ENCODE measurements around the gene MEGF6.
"Not testable (repeated sequence)": the region's sequence is repeated elsewhere in the genome, so short reads cannot be mapped to it uniquely, and the experiment has no call there.

The MEGF6 gene

GRCh38 chr1:3573500-3573899 lies 37.8 kb downstream of the MEGF6 start:
- DNase-seq (ENCODE audit: low spot score): no peak

GRCh38 chr1:3572638-3573037 lies 38.7 kb downstream of the MEGF6 start:
- not testable (repeated sequence) for DNase-seq (ENCODE audit: low spot score)

GRCh38 chr1:3571263-3571662 lies 40.0 kb downstream of the MEGF6 start:
- DNase-seq (ENCODE audit: low spot score): no peak

GRCh38 chr1:3570066-3570986 lies 41.0 kb downstream of the MEGF6 start:
- DNase-seq (ENCODE audit: low spot score): no peak

GRCh38 chr1:3569436-3569835 lies 41.9 kb downstream of the MEGF6 start:
- DNase-seq (ENCODE audit: low spot score): no peak

- no peak for DNase-seq (ENCODE audit: low spot score)
Measured at GRCh38 chr1:3568815-3569435, 42.4 kb downstream of the MEGF6 start.

GRCh38 chr1:3566951-3567804 lies 44.1 kb downstream of the MEGF6 start:
- no peak for DNase-seq (ENCODE audit: low spot score)

GRCh38 chr1:3566003-3566885 lies 45.1 kb downstream of the MEGF6 start:
- no peak for DNase-seq (ENCODE audit: low spot score)

- DNase-seq (ENCODE audit: low spot score): peak; percentile 11
Measured at GRCh38 chr1:3564921-3565831, 46.1 kb downstream of the MEGF6 start.

GRCh38 chr1:3563610-3564009 lies 47.7 kb downstream of the MEGF6 start:
- no peak for DNase-seq (ENCODE audit: low spot score)

GRCh38 chr1:3563125-3563524 lies 48.2 kb downstream of the MEGF6 start:
- DNase-seq (ENCODE audit: low spot score): no peak

- no peak for DNase-seq (ENCODE audit: low spot score)
Measured at GRCh38 chr1:3562712-3563111, 48.6 kb downstream of the MEGF6 start.

GRCh38 chr1:3561702-3562101 lies 49.6 kb downstream of the MEGF6 start:
- no peak for DNase-seq (ENCODE audit: low spot score)

GRCh38 chr1:3560981-3561380 lies 50.3 kb downstream of the MEGF6 start:
- DNase-seq (ENCODE audit: low spot score): no peak

- no peak for DNase-seq (ENCODE audit: low spot score)
Measured at GRCh38 chr1:3560251-3560871, 50.9 kb downstream of the MEGF6 start.

GRCh38 chr1:3558036-3558726 lies 53.1 kb downstream of the MEGF6 start:
- DNase-seq (ENCODE audit: low spot score): no peak

GRCh38 chr1:3557366-3557765 lies 53.9 kb downstream of the MEGF6 start:
- no peak for DNase-seq (ENCODE audit: low spot score)

- DNase-seq (ENCODE audit: low spot score): no peak
Measured at GRCh38 chr1:3556336-3556735, 55.0 kb downstream of the MEGF6 start.

Data from SK-N-DZ (cell line).